ENCODE measurements around the gene DRAXIN. TPM values are rescaled to one million over a fixed set of nuclear protein-coding genes. Genes with fewer than 3 reads are reported as not detected.
A peak's percentile ranks its signal among the peaks of the same experiment; 100 is the strongest.

DRAXIN gene
- total RNA-seq, 1 donor from 2014 or later: 1.4 TPM

GRCh38 chr1:11693024-11693590, 1.6 kb downstream of the DRAXIN start:
- no peak for TF ChIP-seq CTCF (IDR thresholded peaks at IDR 0.05; ENCODE audit: unreplicated experiment)
- Mint-ChIP-seq H3K4me3 (peak overlapping the region; percentile 48), H3K4me1 (peaks cover 15% of the 10 kb centered on the region), H3K9me3 (no peaks in the 10 kb centered on the region), H3K36me3 (no peaks in the 10 kb centered on the region), H3K27me3 (ENCODE audit: low read depth) (peaks cover 40% of the 10 kb centered on the region), H3K27ac (no peak overlapping the region)
- no peak for DNase-seq (ENCODE audit: low spot score in 2 of 2, unreplicated experiment in 2 of 2)

GRCh38 chr1:11693917-11694316, 2.4 kb downstream of the DRAXIN start:
- H3K9me3 Mint-ChIP-seq: no peaks in the 10 kb centered on the region
- TF ChIP-seq CTCF (IDR thresholded peaks at IDR 0.05; ENCODE audit: unreplicated experiment): no peak
- no peak for DNase-seq (ENCODE audit: low spot score in 2 of 2, unreplicated experiment in 2 of 2)
- no peak overlapping the region for H3K4me3 Mint-ChIP-seq
- H3K27ac Mint-ChIP-seq: no peak overlapping the region
- H3K4me1 Mint-ChIP-seq: peaks cover 15% of the 10 kb centered on the region
- peaks cover 40% of the 10 kb centered on the region for H3K27me3 Mint-ChIP-seq (ENCODE audit: low read depth)
- H3K36me3 Mint-ChIP-seq: no peaks in the 10 kb centered on the region

GRCh38 chr1:11695861-11696260, 4.4 kb downstream of the DRAXIN start:
- no peak for TF ChIP-seq CTCF (IDR thresholded peaks at IDR 0.05; ENCODE audit: unreplicated experiment)
- peaks cover 2% of the 10 kb centered on the region for H3K4me1 Mint-ChIP-seq
- H3K36me3 Mint-ChIP-seq: no peaks in the 10 kb centered on the region
- H3K4me3 Mint-ChIP-seq: no peak overlapping the region
- DNase-seq (ENCODE audit: low spot score in 2 of 2, unreplicated experiment in 2 of 2): no peak
- H3K27ac Mint-ChIP-seq: no peak overlapping the region
- no peaks in the 10 kb centered on the region for H3K9me3 Mint-ChIP-seq
- peaks cover 27% of the 10 kb centered on the region for H3K27me3 Mint-ChIP-seq (ENCODE audit: low read depth)

- H3K4me1 Mint-ChIP-seq: no peaks in the 10 kb centered on the region
- H3K4me3 Mint-ChIP-seq: no peak overlapping the region
- no peak for TF ChIP-seq CTCF (IDR thresholded peaks at IDR 0.05; ENCODE audit: unreplicated experiment)
- H3K27me3 Mint-ChIP-seq (ENCODE audit: low read depth): peaks cover 20% of the 10 kb centered on the region
- DNase-seq (ENCODE audit: low spot score in 2 of 2, unreplicated experiment in 2 of 2): no peak
- H3K36me3 Mint-ChIP-seq: no peaks in the 10 kb centered on the region
- H3K27ac Mint-ChIP-seq: no peak overlapping the region
- H3K9me3 Mint-ChIP-seq: no peaks in the 10 kb centered on the region
These were observed 5.8 kb downstream of the DRAXIN start for GRCh38 chr1:11697188-11697892.

- Mint-ChIP-seq H3K27me3 (ENCODE audit: low read depth) (peaks cover 15% of the 10 kb centered on the region), H3K4me1 (no peaks in the 10 kb centered on the region), H3K9me3 (no peaks in the 10 kb centered on the region), H3K36me3 (no peaks in the 10 kb centered on the region), H3K4me3 (no peak overlapping the region), H3K27ac (no peak overlapping the region)
- DNase-seq (ENCODE audit: low spot score in 2 of 2, unreplicated experiment in 2 of 2): no peak
- TF ChIP-seq CTCF (IDR thresholded peaks at IDR 0.05; ENCODE audit: unreplicated experiment): no peak
These were observed 6.3 kb downstream of the DRAXIN start for GRCh38 chr1:11697893-11698210.

Measured in mesothelial cell of epicardium (in vitro differentiated cells).